ENCODE measurements around the gene LCP1. TPM values are rescaled to one million over a fixed set of nuclear protein-coding genes. Genes with fewer than 3 reads are reported as not detected.

The LCP1 gene
- total RNA-seq, 1 donor from 2014 or later: not detected

GRCh38 chr13:46136688-46137087, 45.3 kb downstream of the LCP1 start:
- H3K4me1 Mint-ChIP-seq (ENCODE audit: unreplicated experiment): no peaks in the 10 kb centered on the region
- H3K27ac Mint-ChIP-seq (ENCODE audit: unreplicated experiment): no peak overlapping the region
- no peak overlapping the region for H3K4me3 Mint-ChIP-seq (ENCODE audit: unreplicated experiment)
- no peaks in the 10 kb centered on the region for H3K9me3 Mint-ChIP-seq (ENCODE audit: unreplicated experiment)
- DNase-seq (ENCODE audit: extremely low spot score, unreplicated experiment): no peak
- TF ChIP-seq CTCF (IDR thresholded peaks at IDR 0.05): no peak
- peaks cover 18% of the 10 kb centered on the region for H3K27me3 Mint-ChIP-seq (ENCODE audit: unreplicated experiment)
- no peaks in the 10 kb centered on the region for H3K36me3 Mint-ChIP-seq (ENCODE audit: unreplicated experiment)

GRCh38 chr13:46134961-46135522, 46.9 kb downstream of the LCP1 start:
- TF ChIP-seq CTCF (IDR thresholded peaks at IDR 0.05): no peak
- DNase-seq (ENCODE audit: extremely low spot score, unreplicated experiment): no peak
- H3K4me3 Mint-ChIP-seq (ENCODE audit: unreplicated experiment): no peak overlapping the region
- no peaks in the 10 kb centered on the region for H3K9me3 Mint-ChIP-seq (ENCODE audit: unreplicated experiment)
- no peaks in the 10 kb centered on the region for H3K36me3 Mint-ChIP-seq (ENCODE audit: unreplicated experiment)
- H3K27ac Mint-ChIP-seq (ENCODE audit: unreplicated experiment): no peak overlapping the region
- H3K4me1 Mint-ChIP-seq (ENCODE audit: unreplicated experiment): no peaks in the 10 kb centered on the region
- peaks cover 30% of the 10 kb centered on the region for H3K27me3 Mint-ChIP-seq (ENCODE audit: unreplicated experiment)

- H3K9me3 Mint-ChIP-seq (ENCODE audit: unreplicated experiment): no peaks in the 10 kb centered on the region
- TF ChIP-seq CTCF (IDR thresholded peaks at IDR 0.05): no peak
- H3K4me3 Mint-ChIP-seq (ENCODE audit: unreplicated experiment): no peak overlapping the region
- H3K4me1 Mint-ChIP-seq (ENCODE audit: unreplicated experiment): no peaks in the 10 kb centered on the region
- H3K36me3 Mint-ChIP-seq (ENCODE audit: unreplicated experiment): no peaks in the 10 kb centered on the region
- peaks cover 32% of the 10 kb centered on the region for H3K27me3 Mint-ChIP-seq (ENCODE audit: unreplicated experiment)
- no peak for DNase-seq (ENCODE audit: extremely low spot score, unreplicated experiment)
- no peak overlapping the region for H3K27ac Mint-ChIP-seq (ENCODE audit: unreplicated experiment)
These were observed 47.5 kb downstream of the LCP1 start for GRCh38 chr13:46134494-46134893.

- H3K9me3 Mint-ChIP-seq (ENCODE audit: unreplicated experiment): no peaks in the 10 kb centered on the region
- H3K4me3 Mint-ChIP-seq (ENCODE audit: unreplicated experiment): no peak overlapping the region
- H3K27ac Mint-ChIP-seq (ENCODE audit: unreplicated experiment): no peak overlapping the region
- H3K27me3 Mint-ChIP-seq (ENCODE audit: unreplicated experiment): peaks cover 36% of the 10 kb centered on the region
- no peak for TF ChIP-seq CTCF (IDR thresholded peaks at IDR 0.05)
- no peaks in the 10 kb centered on the region for H3K4me1 Mint-ChIP-seq (ENCODE audit: unreplicated experiment)
- DNase-seq (ENCODE audit: extremely low spot score, unreplicated experiment): no peak
- no peaks in the 10 kb centered on the region for H3K36me3 Mint-ChIP-seq (ENCODE audit: unreplicated experiment)
These were observed 49.9 kb downstream of the LCP1 start for GRCh38 chr13:46132109-46132508.

- Mint-ChIP-seq H3K27ac (ENCODE audit: unreplicated experiment) (no peak overlapping the region), H3K9me3 (ENCODE audit: unreplicated experiment) (no peaks in the 10 kb centered on the region), H3K36me3 (ENCODE audit: unreplicated experiment) (no peaks in the 10 kb centered on the region), H3K4me3 (ENCODE audit: unreplicated experiment) (no peak overlapping the region), H3K4me1 (ENCODE audit: unreplicated experiment) (no peaks in the 10 kb centered on the region), H3K27me3 (ENCODE audit: unreplicated experiment) (peaks cover 35% of the 10 kb centered on the region)
- TF ChIP-seq CTCF (IDR thresholded peaks at IDR 0.05): no peak
- DNase-seq (ENCODE audit: extremely low spot score, unreplicated experiment): no peak
These were observed 50.3 kb downstream of the LCP1 start for GRCh38 chr13:46131705-46132104.
